Measurements from ENCODE around the gene OR8B2.

- TF ChIP-seq POLR2A (IDR thresholded peaks at IDR 0.05; ENCODE audit: low read length), result no peak
- TF ChIP-seq GATA1 (IDR thresholded peaks at IDR 0.05; ENCODE audit: low read depth, low read length), result no peak
Observed at GRCh38 chr11:124394408-124394807, 10.1 kb upstream of the OR8B2 start.

All from erythroblast (primary cell).